ENCODE results near the gene SNORC. TPM values are rescaled to one million over a fixed set of nuclear protein-coding genes. Genes with fewer than 3 reads are reported as not detected.

Gene SNORC
- total RNA-seq, 2 donors from 2014 or later: 1.8 TPM; not detected in 1

GRCh38 chr2:232885264-232885961 lies 15.3 kb downstream of the SNORC start:
- DNase-seq (no peak), ATAC-seq (no peak)
- intact Hi-C loops (cut with DNase I): loop anchor here (10.0 kb wide), 1 partner anchor 149 kb away; the partner anchor contains the start of gene NEU2
- no peaks in the 10 kb centered on the region for H3K36me3 ChIP-seq (replicated peaks in 1 of 2; ENCODE audit: insufficient read depth in 1 of 2, low read depth in 2 of 2)
- no peaks in the 10 kb centered on the region for H3K9me3 ChIP-seq
- no peak overlapping the region for H3K4me3 ChIP-seq
- H3K27ac ChIP-seq: no peak overlapping the region
- no peak for TF ChIP-seq POLR2A (IDR thresholded peaks at IDR 0.05)
- no peak for TF ChIP-seq CTCF (IDR thresholded peaks at IDR 0.05)
- 83 to 84% methylated on average over 18 to 25 of the region's 25 CpGs for WGBS, 2 donors
- no peaks in the 10 kb centered on the region for H3K27me3 ChIP-seq
- peaks cover under 1% of the 10 kb centered on the region for H3K4me1 ChIP-seq

- Histone ChIP-seq H3K4me1 (peaks cover 8% of the 10 kb centered on the region), H3K9me3 (no peaks in the 10 kb centered on the region), H3K27ac (no peak overlapping the region), H3K36me3 (replicated peaks in 1 of 2; ENCODE audit: insufficient read depth in 1 of 2, low read depth in 2 of 2) (no peaks in the 10 kb centered on the region), H3K4me3 (no peak overlapping the region), H3K27me3 (no peaks in the 10 kb centered on the region)
- 86 to 93% methylated on average over 11 of the region's 11 CpGs for WGBS, 2 donors
- no peak for DNase-seq
- TF ChIP-seq CTCF (IDR thresholded peaks at IDR 0.05) (no peak), POLR2A (IDR thresholded peaks at IDR 0.05) (no peak)
- intact Hi-C loops (cut with DNase I): loop anchor here (10.0 kb wide), 1 partner anchor 149 kb away; the partner anchor contains the start of gene NEU2
- ATAC-seq: no peak
Measured at GRCh38 chr2:232886176-232886575, 16.1 kb downstream of the SNORC start.

GRCh38 chr2:232886632-232887031 lies 16.6 kb downstream of the SNORC start:
- ATAC-seq (no peak), DNase-seq (no peak)
- no peaks in the 10 kb centered on the region for H3K9me3 ChIP-seq
- intact Hi-C loops (cut with DNase I): loop anchor here (10.0 kb wide), 1 partner anchor 148 kb away; the partner anchor contains the start of gene NEU2
- H3K4me1 ChIP-seq: peaks cover 13% of the 10 kb centered on the region
- no peaks in the 10 kb centered on the region for H3K27me3 ChIP-seq
- 87 to 90% methylated on average over 7 of the region's 7 CpGs for WGBS, 2 donors
- no peaks in the 10 kb centered on the region for H3K36me3 ChIP-seq (replicated peaks in 1 of 2; ENCODE audit: insufficient read depth in 1 of 2, low read depth in 2 of 2)
- H3K27ac ChIP-seq: no peak overlapping the region
- H3K4me3 ChIP-seq: no peak overlapping the region
- TF ChIP-seq CTCF (IDR thresholded peaks at IDR 0.05) (no peak), POLR2A (IDR thresholded peaks at IDR 0.05) (no peak)

GRCh38 chr2:232887171-232887850 lies 17.2 kb downstream of the SNORC start:
- peak in 1 of 4 donors; percentile 4 for DNase-seq
- Histone ChIP-seq H3K9me3 (no peaks in the 10 kb centered on the region), H3K4me1 (peaks cover 18% of the 10 kb centered on the region), H3K4me3 (no peak overlapping the region), H3K36me3 (replicated peaks in 1 of 2; ENCODE audit: insufficient read depth in 1 of 2, low read depth in 2 of 2) (no peaks in the 10 kb centered on the region), H3K27ac (no peak overlapping the region), H3K27me3 (no peaks in the 10 kb centered on the region)
- ATAC-seq: no peak
- intact Hi-C loops (cut with DNase I): loop anchor here (10.0 kb wide), 1 partner anchor 147 kb away; the partner anchor contains the start of gene NEU2
- WGBS, 2 donors: 79 to 84% methylated on average over 15 of the region's 15 CpGs
- no peak for TF ChIP-seq CTCF (IDR thresholded peaks at IDR 0.05)
- no peak for TF ChIP-seq POLR2A (IDR thresholded peaks at IDR 0.05)

Measured in body of pancreas (tissue), 4 donors.